Measurements from ENCODE around the gene COMT. TPM values are rescaled to one million over a fixed set of nuclear protein-coding genes. Genes with fewer than 3 reads are reported as not detected.

COMT gene
- total RNA-seq, 3 donors from 2014 or later (not counting 1 experiment from before 2014, with no cell fraction given) = 37.5 to 56.2 (median 38.2) TPM

GRCh38 chr22:19916006-19916405, 25.6 kb upstream of the COMT start:
- H3K9me3 ChIP-seq (ENCODE audit: control insufficient read depth, insufficient read depth, low read length) = no peaks in the 10 kb centered on the region
- no peak overlapping the region for H3K27ac Mint-ChIP-seq
- no peaks in the 10 kb centered on the region for H3K9me3 Mint-ChIP-seq
- H3K36me3 ChIP-seq (ENCODE audit: control insufficient read depth, insufficient read depth, low read length) = peaks cover 50% of the 10 kb centered on the region
- H3K27me3 ChIP-seq (ENCODE audit: control insufficient read depth, insufficient read depth, low read length) = no peaks in the 10 kb centered on the region
- H3K4me1 ChIP-seq (ENCODE audit: control insufficient read depth, insufficient read depth, low read length) = no peaks in the 10 kb centered on the region
- H3K27me3 Mint-ChIP-seq (ENCODE audit: low read depth in 2 of 2) = no peaks in the 10 kb centered on the region
- H3K36me3 Mint-ChIP-seq = peaks cover 13% of the 10 kb centered on the region
- TF ChIP-seq, protein P1, sequence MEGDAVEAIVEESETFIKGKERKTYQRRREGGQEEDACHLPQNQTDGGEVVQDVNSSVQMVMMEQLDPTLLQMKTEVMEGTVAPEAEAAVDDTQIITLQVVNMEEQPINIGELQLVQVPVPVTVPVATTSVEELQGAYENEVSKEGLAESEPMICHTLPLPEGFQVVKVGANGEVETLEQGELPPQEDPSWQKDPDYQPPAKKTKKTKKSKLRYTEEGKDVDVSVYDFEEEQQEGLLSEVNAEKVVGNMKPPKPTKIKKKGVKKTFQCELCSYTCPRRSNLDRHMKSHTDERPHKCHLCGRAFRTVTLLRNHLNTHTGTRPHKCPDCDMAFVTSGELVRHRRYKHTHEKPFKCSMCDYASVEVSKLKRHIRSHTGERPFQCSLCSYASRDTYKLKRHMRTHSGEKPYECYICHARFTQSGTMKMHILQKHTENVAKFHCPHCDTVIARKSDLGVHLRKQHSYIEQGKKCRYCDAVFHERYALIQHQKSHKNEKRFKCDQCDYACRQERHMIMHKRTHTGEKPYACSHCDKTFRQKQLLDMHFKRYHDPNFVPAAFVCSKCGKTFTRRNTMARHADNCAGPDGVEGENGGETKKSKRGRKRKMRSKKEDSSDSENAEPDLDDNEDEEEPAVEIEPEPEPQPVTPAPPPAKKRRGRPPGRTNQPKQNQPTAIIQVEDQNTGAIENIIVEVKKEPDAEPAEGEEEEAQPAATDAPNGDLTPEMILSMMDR (IDR thresholded peaks at IDR 0.05) = no peak
- no peak overlapping the region for H3K27ac ChIP-seq (ENCODE audit: low read length)
- no peak overlapping the region for H3K4me3 Mint-ChIP-seq
- WGBS (ENCODE audit: insufficient coverage) = 86% methylated on average over 9 of the region's 9 CpGs
- no peak for ATAC-seq
- H3K4me1 Mint-ChIP-seq = no peaks in the 10 kb centered on the region
- intact Hi-C loops (cut with micrococcal nuclease) = no loop called here
- DNase-seq = no peak
- no peak overlapping the region for H3K4me3 ChIP-seq (ENCODE audit: low read length)

DNA sequence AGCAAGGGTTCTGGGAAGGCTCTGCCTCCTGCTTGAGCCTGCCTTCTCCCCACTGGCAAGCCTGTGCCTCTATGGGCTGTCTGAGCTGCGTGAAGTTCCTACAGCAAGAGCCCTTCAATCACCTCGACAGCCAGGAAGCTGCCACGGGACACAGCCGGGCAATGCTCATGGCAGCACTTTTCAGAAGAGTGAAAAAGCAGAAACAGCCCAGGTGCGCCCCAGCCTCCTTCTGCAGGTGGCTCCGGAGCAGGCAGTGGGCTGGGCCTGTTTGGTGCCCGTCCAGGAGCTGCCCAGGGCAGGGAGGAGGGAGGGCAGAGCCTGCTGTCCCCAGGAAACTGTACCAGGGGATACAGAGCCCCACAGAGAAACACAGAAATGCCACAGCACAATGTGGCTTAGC, 24.6 kb upstream of the COMT start:
- no peaks in the 10 kb centered on the region for H3K4me1 ChIP-seq (ENCODE audit: control insufficient read depth, insufficient read depth, low read length)
- Mint-ChIP-seq H3K36me3 (peaks cover 13% of the 10 kb centered on the region), H3K4me1 (no peaks in the 10 kb centered on the region), H3K27ac (no peak overlapping the region), H3K9me3 (no peaks in the 10 kb centered on the region), H3K4me3 (no peak overlapping the region), H3K27me3 (ENCODE audit: low read depth in 2 of 2) (no peaks in the 10 kb centered on the region)
- no peak overlapping the region for H3K4me3 ChIP-seq (ENCODE audit: low read length)
- TF ChIP-seq, protein P1 (IDR thresholded peaks at IDR 0.05) = no peak
- intact Hi-C loops (cut with micrococcal nuclease) = no loop called here
- ATAC-seq (no peak), DNase-seq (no peak)
- H3K9me3 ChIP-seq (ENCODE audit: control insufficient read depth, insufficient read depth, low read length) = no peaks in the 10 kb centered on the region
- no peaks in the 10 kb centered on the region for H3K27me3 ChIP-seq (ENCODE audit: control insufficient read depth, insufficient read depth, low read length)
- WGBS (ENCODE audit: insufficient coverage) = 54% methylated on average over 7 of the region's 7 CpGs
- H3K27ac ChIP-seq (ENCODE audit: low read length) = no peak overlapping the region
- H3K36me3 ChIP-seq (ENCODE audit: control insufficient read depth, insufficient read depth, low read length) = peaks cover 50% of the 10 kb centered on the region

- Histone ChIP-seq H3K27ac (ENCODE audit: low read length) (no peak overlapping the region), H3K4me1 (ENCODE audit: control insufficient read depth, insufficient read depth, low read length) (no peaks in the 10 kb centered on the region), H3K9me3 (ENCODE audit: control insufficient read depth, insufficient read depth, low read length) (no peaks in the 10 kb centered on the region), H3K27me3 (ENCODE audit: control insufficient read depth, insufficient read depth, low read length) (no peaks in the 10 kb centered on the region), H3K4me3 (ENCODE audit: low read length) (no peak overlapping the region), H3K36me3 (ENCODE audit: control insufficient read depth, insufficient read depth, low read length) (peaks cover 48% of the 10 kb centered on the region)
- TF ChIP-seq, protein P1 (IDR thresholded peaks at IDR 0.05) = no peak
- DNase-seq (no peak), ATAC-seq (no peak)
- Mint-ChIP-seq H3K27ac (no peak overlapping the region), H3K27me3 (ENCODE audit: low read depth in 2 of 2) (no peaks in the 10 kb centered on the region), H3K9me3 (no peaks in the 10 kb centered on the region), H3K4me1 (no peaks in the 10 kb centered on the region), H3K4me3 (no peak overlapping the region), H3K36me3 (peaks cover 13% of the 10 kb centered on the region)
- 94% methylated on average over 12 of the region's 12 CpGs for WGBS (ENCODE audit: insufficient coverage)
- intact Hi-C loops (cut with micrococcal nuclease) = no loop called here
Observed at GRCh38 chr22:19917389-19918138, 24.0 kb upstream of the COMT start.
